Gastroesophageal sphincter (tissue), 3 donors: ENCODE measurements around the gene R3HDML.

ENCODE experiments used
- POLR2A ChIP-seq, 2 donors: fragments of 450-650 bp; IDR thresholded peaks; one replicate each; pipeline ENCODE4 v1.6.1; 2017; ENCODE audit warnings: antibody characterized with exemption in 2 of 2, mild to moderate bottlenecking in 2 of 2, moderate library complexity in 1 of 2
- TF ChIP-seq, protein P1 (sequence below), 4 experiments: fragments of 200-600 bp in 2 of 4; fragments of 450-650 bp in 2 of 4; sonication (generic) in 1 of 4; IDR thresholded peaks; one replicate each; pipeline ENCODE4 v1.5.1; 2017 to 2019; ENCODE audit warnings: antibody characterized with exemption in 4 of 4, mild to moderate bottlenecking in 2 of 4, moderate library complexity in 2 of 4

DNA sequence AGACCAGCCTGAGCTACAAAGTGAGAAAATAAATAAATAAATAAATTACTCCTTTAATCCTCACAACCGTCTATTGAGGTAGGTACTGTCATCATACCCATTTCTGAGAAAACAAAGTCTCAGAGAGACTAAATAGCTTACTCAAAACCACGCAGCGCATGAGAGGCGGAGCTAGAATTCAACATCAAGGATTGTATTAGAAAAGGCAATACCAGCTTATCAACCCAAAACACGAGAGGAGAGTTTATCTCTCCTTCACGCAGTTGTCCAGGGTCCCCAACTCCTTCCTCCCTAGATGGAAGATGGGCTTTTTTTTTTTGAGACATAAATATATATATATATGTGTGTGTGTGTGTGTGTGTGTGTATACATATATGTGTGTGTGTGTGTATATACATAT, 30.9 kb downstream of the R3HDML start:
- TF ChIP-seq, protein P1, sequence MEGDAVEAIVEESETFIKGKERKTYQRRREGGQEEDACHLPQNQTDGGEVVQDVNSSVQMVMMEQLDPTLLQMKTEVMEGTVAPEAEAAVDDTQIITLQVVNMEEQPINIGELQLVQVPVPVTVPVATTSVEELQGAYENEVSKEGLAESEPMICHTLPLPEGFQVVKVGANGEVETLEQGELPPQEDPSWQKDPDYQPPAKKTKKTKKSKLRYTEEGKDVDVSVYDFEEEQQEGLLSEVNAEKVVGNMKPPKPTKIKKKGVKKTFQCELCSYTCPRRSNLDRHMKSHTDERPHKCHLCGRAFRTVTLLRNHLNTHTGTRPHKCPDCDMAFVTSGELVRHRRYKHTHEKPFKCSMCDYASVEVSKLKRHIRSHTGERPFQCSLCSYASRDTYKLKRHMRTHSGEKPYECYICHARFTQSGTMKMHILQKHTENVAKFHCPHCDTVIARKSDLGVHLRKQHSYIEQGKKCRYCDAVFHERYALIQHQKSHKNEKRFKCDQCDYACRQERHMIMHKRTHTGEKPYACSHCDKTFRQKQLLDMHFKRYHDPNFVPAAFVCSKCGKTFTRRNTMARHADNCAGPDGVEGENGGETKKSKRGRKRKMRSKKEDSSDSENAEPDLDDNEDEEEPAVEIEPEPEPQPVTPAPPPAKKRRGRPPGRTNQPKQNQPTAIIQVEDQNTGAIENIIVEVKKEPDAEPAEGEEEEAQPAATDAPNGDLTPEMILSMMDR (IDR thresholded peaks at IDR 0.05), result no peak
- TF ChIP-seq POLR2A (IDR thresholded peaks at IDR 0.05), result no peak
